GM23338 (cell line): Measurements from ENCODE around the gene TDRD7. TPM values are rescaled to one million over a fixed set of nuclear protein-coding genes. Genes with fewer than 3 reads are reported as not detected.

Experiments used
- ATAC-seq: fragments of 200-7000 bp; cut with Tn5 transposase; 3 replicates; pipeline ENCODE4 v1.9.1; 2020
- DNase-seq: peaks from one replicate; pipeline ENCODE4 v3.0.0-alpha.2; 2015; ENCODE audit warnings: low spot score
- H2AFZ ChIP-seq: fragments of 200-600 bp; sonication (generic); 2 replicates; pipeline ENCODE4 v1.8.0; 2016; ENCODE audit warnings: antibody characterized with exemption, mild to moderate bottlenecking, moderate library complexity
- H3F3A ChIP-seq: fragments of 200-600 bp; sonication (generic); replicated peaks from 2 replicates; pipeline ENCODE4 v1.8.0; 2017; ENCODE audit warnings: antibody characterized with exemption, mixed run types, low read depth
- H3K27ac ChIP-seq: fragments of 200-600 bp; sonication (generic); 2 replicates; pipeline ENCODE4 v1.6.1; 2016; ENCODE audit warnings: low read depth
- H3K27me3 ChIP-seq: fragments of 200-600 bp; sonication (generic); 2 replicates; pipeline ENCODE4 v1.8.0; 2016; ENCODE audit warnings: mild to moderate bottlenecking, mixed run types, moderate library complexity; ENCODE audit not compliant: insufficient read depth
- H3K36me3 ChIP-seq: fragments of 200-600 bp; sonication (generic); 2 replicates; pipeline ENCODE4 v1.8.0; 2016; ENCODE audit warnings: mild to moderate bottlenecking; ENCODE audit not compliant: insufficient read depth
- H3K4me1 ChIP-seq: fragments of 200-600 bp; sonication (generic); 2 replicates; pipeline ENCODE4 v1.8.0; 2016; ENCODE audit warnings: mild to moderate bottlenecking, moderate library complexity; ENCODE audit not compliant: insufficient read depth
- H3K4me2 ChIP-seq: fragments of 200-600 bp; sonication (generic); 2 replicates; pipeline ENCODE4 v1.7.1; 2017; ENCODE audit warnings: mixed run types
- H3K4me3 ChIP-seq: fragments of 200-600 bp; sonication (generic); 2 replicates; pipeline ENCODE4 v1.6.1; 2016; ENCODE audit warnings: mixed run types
- H3K79me2 ChIP-seq: fragments of 200-600 bp; sonication (generic); replicated peaks from 2 replicates; pipeline ENCODE4 v1.8.0; 2017; ENCODE audit warnings: mild to moderate bottlenecking; ENCODE audit not compliant: insufficient read depth
- H3K9me2 ChIP-seq: fragments of 200-600 bp; sonication (generic); 2 replicates; pipeline ENCODE4 v1.8.0; 2017; ENCODE audit not compliant: insufficient read depth
- H4K20me1 ChIP-seq: fragments of 200-600 bp; sonication (generic); replicated peaks from 2 replicates; pipeline ENCODE4 v1.8.0; 2017; ENCODE audit warnings: mild to moderate bottlenecking; ENCODE audit not compliant: insufficient read depth
- H3K27ac Mint-ChIP-seq: 2 replicates; pipeline ENCODE4 v1.8.0; 2020; ENCODE audit warnings: inconsistent platforms, mild to moderate bottlenecking, moderate library complexity, mixed read lengths
- H3K27me3 Mint-ChIP-seq: 3 replicates; pipeline ENCODE4 v1.8.0; 2022; ENCODE audit warnings: low read depth, mild to moderate bottlenecking, moderate library complexity, mixed read lengths, inconsistent platforms; ENCODE audit not compliant: insufficient read depth, poor library complexity
- H3K36me3 Mint-ChIP-seq: 3 replicates; pipeline ENCODE4 v1.8.0; 2021; ENCODE audit warnings: low read depth, mild to moderate bottlenecking, inconsistent platforms, moderate library complexity, mixed read lengths
- H3K4me1 Mint-ChIP-seq: 3 replicates; pipeline ENCODE4 v1.8.0; 2020; ENCODE audit warnings: mild to moderate bottlenecking, inconsistent platforms, mixed read lengths
- H3K4me3 Mint-ChIP-seq: 3 replicates; pipeline ENCODE4 v1.8.0; 2021; ENCODE audit warnings: moderate library complexity, mild to moderate bottlenecking, inconsistent platforms, mixed read lengths
- H3K9me3 Mint-ChIP-seq: 3 replicates; pipeline ENCODE4 v1.8.0; 2020; ENCODE audit warnings: moderate library complexity, mild to moderate bottlenecking, inconsistent platforms, mixed read lengths
- CREB1 ChIP-seq: fragments of 250-450 bp; sonication (Bioruptor Pico); IDR thresholded peaks from 2 replicates; pipeline ENCODE4 v1.5.0; 2020; ENCODE audit warnings: low read depth, mild to moderate bottlenecking, moderate library complexity
- ETS1 ChIP-seq: IDR thresholded peaks from 2 replicates; pipeline ENCODE4 v1.6.1; 2016; ENCODE audit warnings: antibody characterized with exemption
- EZH2phosphoT487 ChIP-seq: fragments of 200-600 bp; sonication (generic); IDR thresholded peaks from one replicate; pipeline ENCODE4 v1.8.1; 2018; ENCODE audit warnings: antibody characterized with exemption; ENCODE audit not compliant: unreplicated experiment
- JUNB ChIP-seq: IDR thresholded peaks from one replicate; pipeline ENCODE4 v1.6.1; 2016; ENCODE audit warnings: antibody characterized with exemption; ENCODE audit not compliant: unreplicated experiment
- NANOG ChIP-seq: IDR thresholded peaks from 2 replicates; pipeline ENCODE4 v1.6.1; 2016; ENCODE audit warnings: antibody characterized with exemption, borderline replicate concordance
- POLR2AphosphoS5 ChIP-seq: IDR thresholded peaks from 2 replicates; pipeline ENCODE4 v1.6.1; 2016; ENCODE audit warnings: antibody characterized with exemption, low read depth
- REST ChIP-seq: IDR thresholded peaks from one replicate; pipeline ENCODE4 v1.6.1; 2018; ENCODE audit warnings: antibody characterized with exemption; ENCODE audit not compliant: unreplicated experiment
- STAT1 ChIP-seq: IDR thresholded peaks from one replicate; pipeline ENCODE4 v1.6.1; 2016; ENCODE audit warnings: antibody characterized with exemption; ENCODE audit not compliant: unreplicated experiment
- ZNF114 ChIP-seq: fragments of 250-450 bp; sonication (Bioruptor Pico); IDR thresholded peaks from 2 replicates; pipeline ENCODE4 v1.5.0; 2020; ENCODE audit warnings: mild to moderate bottlenecking, moderate library complexity
- polyA plus RNA-seq: library from polyadenylated mRNA; unstranded; fragments of >200 nt; fragmentation: Nextera tagmentation; extraction: Ambion mirVana; gene quantifications from 2 replicates; pipeline ENCODE4 v1.2.1, GENCODE V29; 2016
- total RNA-seq: library from RNA; depleted of rRNA; stranded (reverse); fragments of >200 nt; shearing (Covaris generic); gene quantifications from 2 replicates; pipeline ENCODE4 v1.2.3, GENCODE V29; 2014
- TF ChIP-seq, protein P1 (sequence below), 2 experiments: fragments of 200-600 bp in 1 of 2; sonication (generic) in 1 of 2; conservative IDR thresholded peaks; 2 replicates each; pipeline versions ENCODE4 v1.5.1 to v1.6.1; 2016 to 2017; ENCODE audit warnings: antibody characterized with exemption in 2 of 2, low read depth in 2 of 2, mild to moderate bottlenecking in 2 of 2, moderate library complexity in 1 of 2

TDRD7 gene
- total and polyA plus RNA-seq, 2 experiments from 2014 or later: 1.7 to 3.1 TPM

- no peak for TF ChIP-seq ETS1
Observed at GRCh38 chr9:97525451-97525850, 113.6 kb downstream of the TDRD7 start (continued).

GRCh38 chr9:97526895-97527575 lies 115.1 kb downstream of the TDRD7 start:
- peaks cover 12% of the 10 kb centered on the region for H3K27me3 Mint-ChIP-seq
- peak; percentile 16 for DNase-seq
- peak overlapping the region; percentile 63; the same call in 1 of the 2 replicates for H3K4me2 ChIP-seq
- no peak for TF ChIP-seq POLR2AphosphoS5
- TF ChIP-seq NANOG: no peak
- no peak for TF ChIP-seq ZNF114 (CRISPR knock-in tag)
- no peak for TF ChIP-seq CREB1 (CRISPR knock-in tag)
- TF ChIP-seq STAT1: no peak
- no peak for TF ChIP-seq ETS1
- TF ChIP-seq EZH2phosphoT487: no peak
- no peak for TF ChIP-seq JUNB
- TF ChIP-seq REST: no peak
- TF ChIP-seq, protein P1, sequence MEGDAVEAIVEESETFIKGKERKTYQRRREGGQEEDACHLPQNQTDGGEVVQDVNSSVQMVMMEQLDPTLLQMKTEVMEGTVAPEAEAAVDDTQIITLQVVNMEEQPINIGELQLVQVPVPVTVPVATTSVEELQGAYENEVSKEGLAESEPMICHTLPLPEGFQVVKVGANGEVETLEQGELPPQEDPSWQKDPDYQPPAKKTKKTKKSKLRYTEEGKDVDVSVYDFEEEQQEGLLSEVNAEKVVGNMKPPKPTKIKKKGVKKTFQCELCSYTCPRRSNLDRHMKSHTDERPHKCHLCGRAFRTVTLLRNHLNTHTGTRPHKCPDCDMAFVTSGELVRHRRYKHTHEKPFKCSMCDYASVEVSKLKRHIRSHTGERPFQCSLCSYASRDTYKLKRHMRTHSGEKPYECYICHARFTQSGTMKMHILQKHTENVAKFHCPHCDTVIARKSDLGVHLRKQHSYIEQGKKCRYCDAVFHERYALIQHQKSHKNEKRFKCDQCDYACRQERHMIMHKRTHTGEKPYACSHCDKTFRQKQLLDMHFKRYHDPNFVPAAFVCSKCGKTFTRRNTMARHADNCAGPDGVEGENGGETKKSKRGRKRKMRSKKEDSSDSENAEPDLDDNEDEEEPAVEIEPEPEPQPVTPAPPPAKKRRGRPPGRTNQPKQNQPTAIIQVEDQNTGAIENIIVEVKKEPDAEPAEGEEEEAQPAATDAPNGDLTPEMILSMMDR (conservative IDR thresholded peaks at IDR 0.05; ENCODE audit: low read depth in 2 of 2): no peak

More at GRCh38 chr9:97526895-97527575, 115.1 kb downstream of the TDRD7 start:
- no peaks in the 10 kb centered on the region for H3F3A ChIP-seq
- peak overlapping the region; percentile 85; the same call in 1 of the 2 replicates for H3K27ac Mint-ChIP-seq
- H2AFZ ChIP-seq: peak overlapping the region; percentile 14; the same call in 1 of the 2 replicates
- H3K4me3 ChIP-seq: no peak overlapping the region
- H3K36me3 ChIP-seq: no peaks in the 10 kb centered on the region
- H3K4me3 Mint-ChIP-seq: peak overlapping the region; percentile 22; the same call in 1 of the 3 replicates
- ATAC-seq: no peak; the same call in 2 of the 3 replicates
- no peaks in the 10 kb centered on the region for H3K36me3 Mint-ChIP-seq
- no peaks in the 10 kb centered on the region for H3K9me3 Mint-ChIP-seq
- H4K20me1 ChIP-seq: no peaks in the 10 kb centered on the region
- peaks cover 16% of the 10 kb centered on the region for H3K4me1 ChIP-seq
- H3K9me2 ChIP-seq: no peaks in the 10 kb centered on the region
- no peaks in the 10 kb centered on the region for H3K27me3 ChIP-seq
- H3K4me1 Mint-ChIP-seq: peaks cover 32% of the 10 kb centered on the region
- no peak overlapping the region for H3K27ac ChIP-seq
- H3K79me2 ChIP-seq: no peaks in the 10 kb centered on the region
